ENCODE results near the gene JAKMIP1.

JAKMIP1 gene

GRCh38 chr4:5980436-5981155, 219.8 kb downstream of the JAKMIP1 start:
- DNase-seq, result no peak

GRCh38 chr4:5979981-5980380, 220.4 kb downstream of the JAKMIP1 start:
- DNase-seq, result no peak

GRCh38 chr4:5976921-5977320, 223.4 kb downstream of the JAKMIP1 start:
- DNase-seq, result no peak

DNA sequence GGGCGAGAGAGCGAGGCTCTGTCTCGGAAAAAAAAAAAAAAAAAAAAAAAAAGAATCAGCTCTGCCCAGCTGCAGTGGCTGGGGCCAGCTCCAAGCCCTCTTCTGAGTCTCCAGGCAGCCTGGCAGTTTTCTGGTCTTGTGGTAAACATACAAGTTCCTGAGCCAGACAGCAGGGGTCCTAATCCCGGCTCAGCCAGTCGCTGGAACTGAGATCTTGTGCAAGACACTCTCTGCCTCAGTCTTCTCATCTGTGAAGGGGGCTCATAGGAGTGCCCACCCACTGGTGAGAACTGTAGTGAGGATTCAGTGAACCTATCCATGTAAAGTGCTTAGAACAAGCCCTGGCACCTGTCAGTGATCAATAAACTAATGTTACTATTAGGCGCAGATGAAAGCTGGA, 223.9 kb downstream of the JAKMIP1 start:
- no peak for DNase-seq
